ENCODE measurements around the gene PRUNE2.

GRCh38 chr9:76628155-76628554, 277.8 kb downstream of the PRUNE2 start:
- TF ChIP-seq CTCF (IDR thresholded peaks at IDR 0.05) (no peak), POLR2A (IDR thresholded peaks at IDR 0.05) (no peak)
